PC-9 (cell line): ENCODE data around the gene CPSF4L. TPM values are rescaled to one million over a fixed set of nuclear protein-coding genes. Genes with fewer than 3 reads are reported as not detected.
"Not testable (repeated sequence)": the region's sequence is repeated elsewhere in the genome, so short reads cannot be mapped to it uniquely, and the experiment has no call there.

Source experiments
- Bru-seq: library from RNA; stranded (reverse); fragments of 400-500 nt; gene quantifications from one replicate; lab custom pipeline; 2021; lab: Mats Ljungman, UMichigan
- BruChase-seq, 2 experiments: library from RNA; stranded (reverse); fragments of 400-500 nt; gene quantifications; one replicate each; lab custom pipeline; 2021; lab: Mats Ljungman, UMichigan
- BruUV-seq: library from RNA; stranded (reverse); fragments of 400-500 nt; replicated peaks from 2 replicates; lab custom pipeline; 2021; lab: Mats Ljungman, UMichigan
- CTCF ChIA-PET: fragments of 300-600 bp; sonication (Branson Sonifier 250); formaldehyde crosslinking; loops from one replicate; lab custom pipeline; 2022; ENCODE audit warnings: antibody characterized with exemption; lab: Charles Lee
- POLR2A ChIA-PET: fragments of 300-600 bp; sonication (Branson Sonifier 250); formaldehyde crosslinking; loops from one replicate; lab custom pipeline; 2022; ENCODE audit warnings: antibody characterized with exemption; ENCODE audit not compliant: unreplicated experiment; lab: Charles Lee
- DNase-seq, 2 experiments: peaks; one replicate each; pipeline versions ENCODE4 v3.0.0 to v3.0.0-alpha.2; 2015 to 2022; ENCODE audit warnings: mixed read lengths in 1 of 2
- H2AFZ ChIP-seq: fragments of 200-600 bp; sonication (generic); 2 replicates; pipeline ENCODE4 v1.8.1; 2017; ENCODE audit warnings: antibody characterized with exemption
- H3F3A ChIP-seq: fragments of 200-600 bp; sonication (generic); 2 replicates; pipeline ENCODE4 v1.8.1; 2017; ENCODE audit warnings: antibody characterized with exemption, mild to moderate bottlenecking, low read depth; ENCODE audit not compliant: insufficient read depth
- H3K27ac ChIP-seq: fragments of 200-600 bp; sonication (generic); 2 replicates; pipeline ENCODE4 v1.6.1; 2016; ENCODE audit warnings: mixed run types
- H3K27me3 ChIP-seq: fragments of 200-600 bp; sonication (generic); 2 replicates; pipeline ENCODE4 v1.6.1; 2016; ENCODE audit warnings: low read depth, mixed run types; ENCODE audit not compliant: insufficient read depth
- H3K36me3 ChIP-seq: fragments of 200-600 bp; sonication (generic); 2 replicates; pipeline ENCODE4 v1.6.1; 2016; ENCODE audit warnings: low read depth, mixed run types
- H3K4me1 ChIP-seq: fragments of 200-600 bp; sonication (generic); replicated peaks from 2 replicates; pipeline ENCODE4 v1.6.1; 2016; ENCODE audit warnings: mixed run types; ENCODE audit not compliant: insufficient read depth
- H3K4me2 ChIP-seq: fragments of 200-600 bp; sonication (generic); 2 replicates; pipeline ENCODE4 v1.6.1; 2017; ENCODE audit warnings: mixed run types
- H3K4me3 ChIP-seq: fragments of 200-600 bp; sonication (generic); 2 replicates; pipeline ENCODE4 v1.6.1; 2016; ENCODE audit warnings: mixed run types
- H3K79me2 ChIP-seq: fragments of 200-600 bp; sonication (generic); 2 replicates; pipeline ENCODE4 v1.6.1; 2017; ENCODE audit warnings: low read depth, mixed run types
- H3K9me2 ChIP-seq: fragments of 200-600 bp; sonication (generic); 2 replicates; pipeline ENCODE4 v1.8.1; 2017; ENCODE audit warnings: mild to moderate bottlenecking; ENCODE audit not compliant: insufficient read depth
- H3K9me3 ChIP-seq: fragments of 200-600 bp; sonication (generic); 2 replicates; pipeline ENCODE4 v1.8.1; 2016; ENCODE audit warnings: low read depth; ENCODE audit not compliant: insufficient read depth
- H4K20me1 ChIP-seq: fragments of 200-600 bp; sonication (generic); 2 replicates; pipeline ENCODE4 v1.8.1; 2017; ENCODE audit not compliant: insufficient read depth
- EZH2 ChIP-seq: fragments of 200-600 bp; sonication (generic); IDR thresholded peaks from 2 replicates; pipeline ENCODE4 v1.8.0; 2017; ENCODE audit warnings: antibody characterized with exemption, low read depth
- intact Hi-C: fragments of 100-400 bp; cut with micrococcal nuclease; formaldehyde crosslinking; loops from one replicate; pipeline ENCODE4 v1.10.0; 2022; ENCODE audit not compliant: unreplicated experiment
- long read RNA-seq: library from polyadenylated mRNA; stranded (forward); transcript quantifications from one replicate; pipeline ENCODE4 v2.0.0, GENCODE V29; 2022
- total RNA-seq: library from RNA; stranded (reverse); gene quantifications from 2 replicates; pipeline ENCODE4 v1.2.3, GENCODE V29; 2021
- TF ChIP-seq, protein P1 (sequence below): fragments of 200-600 bp; sonication (generic); conservative IDR thresholded peaks from 2 replicates; pipeline ENCODE4 v1.6.1; 2017; ENCODE audit warnings: mixed run types, antibody characterized with exemption, mild to moderate bottlenecking, moderate library complexity

The CPSF4L gene, protein sequence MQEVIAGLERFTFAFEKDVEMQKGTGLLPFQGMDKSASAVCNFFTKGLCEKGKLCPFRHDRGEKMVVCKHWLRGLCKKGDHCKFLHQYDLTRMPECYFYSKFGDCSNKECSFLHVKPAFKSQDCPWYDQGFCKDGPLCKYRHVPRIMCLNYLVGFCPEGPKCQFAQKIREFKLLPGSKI
- total RNA-seq: 0.52 TPM in 1 of 2 replicates, not detected in the other
- percentile 24 among the genes with signal in this experiment for Bru-seq, nascent RNA
- percentile 41 among the genes with signal in this experiment for BruChase-seq, experiment 1, labeled RNA remaining after a 2-hour chase
- BruChase-seq, experiment 2, labeled RNA remaining after a 6-hour chase: percentile 28 among the genes with signal in this experiment
- long read RNA-seq: 0 reads

DNA sequence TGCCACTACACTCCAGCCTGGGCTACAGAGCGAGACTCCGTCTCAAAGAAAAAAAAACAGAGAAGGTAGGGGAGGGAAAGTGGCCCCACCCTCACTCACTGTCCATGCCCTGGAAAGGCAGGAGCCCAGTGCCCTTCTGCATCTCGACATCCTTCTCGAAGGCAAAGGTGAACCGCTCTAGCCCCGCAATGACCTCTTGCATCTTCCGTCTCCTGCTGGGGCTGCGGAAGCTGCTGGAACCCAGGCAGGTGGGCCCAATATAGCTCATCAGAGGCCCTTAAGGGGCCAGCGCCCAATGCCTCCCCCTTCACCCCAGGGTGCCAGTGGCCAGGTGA, at the start of gene CPSF4L:
TSS of gene CPSF4L (minus strand) at position 264 of the 335 bp plus-strand sequence. CDS start at position 202, 62 bp downstream.
- H3F3A ChIP-seq: no peaks in the 10 kb centered on the region
- no peak within 1 kb of the TSS for H2AFZ ChIP-seq
- no peak for DNase-seq
- CTCF ChIA-PET: no interaction called here
- intact Hi-C loops: no loop called here
- no peak within 1 kb of the TSS for H3K4me3 ChIP-seq
- no TSS peak for BruUV-seq
- no peaks in the 10 kb centered on the region for H3K27me3 ChIP-seq
- no peaks in the 10 kb centered on the region for H3K9me3 ChIP-seq
- H3K36me3 ChIP-seq: no peaks in the 10 kb centered on the region
- H3K4me2 ChIP-seq: no peak within 1 kb of the TSS
- H3K4me1 ChIP-seq: no peaks in the 10 kb centered on the region
- no peak within 1 kb of the TSS for H3K27ac ChIP-seq
- H3K9me2 ChIP-seq: no peaks in the 10 kb centered on the region
- no peak for TF ChIP-seq EZH2
- TF ChIP-seq, protein P1, sequence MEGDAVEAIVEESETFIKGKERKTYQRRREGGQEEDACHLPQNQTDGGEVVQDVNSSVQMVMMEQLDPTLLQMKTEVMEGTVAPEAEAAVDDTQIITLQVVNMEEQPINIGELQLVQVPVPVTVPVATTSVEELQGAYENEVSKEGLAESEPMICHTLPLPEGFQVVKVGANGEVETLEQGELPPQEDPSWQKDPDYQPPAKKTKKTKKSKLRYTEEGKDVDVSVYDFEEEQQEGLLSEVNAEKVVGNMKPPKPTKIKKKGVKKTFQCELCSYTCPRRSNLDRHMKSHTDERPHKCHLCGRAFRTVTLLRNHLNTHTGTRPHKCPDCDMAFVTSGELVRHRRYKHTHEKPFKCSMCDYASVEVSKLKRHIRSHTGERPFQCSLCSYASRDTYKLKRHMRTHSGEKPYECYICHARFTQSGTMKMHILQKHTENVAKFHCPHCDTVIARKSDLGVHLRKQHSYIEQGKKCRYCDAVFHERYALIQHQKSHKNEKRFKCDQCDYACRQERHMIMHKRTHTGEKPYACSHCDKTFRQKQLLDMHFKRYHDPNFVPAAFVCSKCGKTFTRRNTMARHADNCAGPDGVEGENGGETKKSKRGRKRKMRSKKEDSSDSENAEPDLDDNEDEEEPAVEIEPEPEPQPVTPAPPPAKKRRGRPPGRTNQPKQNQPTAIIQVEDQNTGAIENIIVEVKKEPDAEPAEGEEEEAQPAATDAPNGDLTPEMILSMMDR: no peak
- POLR2A ChIA-PET: interaction anchor here (0.5 to 0.6 kb wide), 2 partner anchors 49 to 96 kb away, joined by 3 to 5 read pairs; no protein-coding TSS in a partner anchor
- no peaks in the 10 kb centered on the region for H3K79me2 ChIP-seq
- no peaks in the 10 kb centered on the region for H4K20me1 ChIP-seq

- Histone ChIP-seq H2AFZ (peak overlapping the region; percentile 84), H3K79me2 (peaks cover 51% of the 10 kb centered on the region), H3K9me2 (no peaks in the 10 kb centered on the region), H3K4me3 (peak overlapping the region; percentile 93), H3K27ac (peak overlapping the region; percentile 84), H3K9me3 (no peaks in the 10 kb centered on the region), H3K36me3 (peaks cover 5% of the 10 kb centered on the region; the same call in 1 of the 2 replicates), H3K4me1 (peaks cover 39% of the 10 kb centered on the region), H3F3A (peaks cover 34% of the 10 kb centered on the region), H4K20me1 (peaks cover 3% of the 10 kb centered on the region; the same call in 1 of the 2 replicates), H3K4me2 (peak overlapping the region; percentile 90), H3K27me3 (no peaks in the 10 kb centered on the region)
- BruUV-seq: TSS peak; percentile 16
- no peak for DNase-seq
- TF ChIP-seq, protein P1: no peak
- TF ChIP-seq EZH2: no peak
- POLR2A ChIA-PET: no interaction called here
- intact Hi-C loops: loop anchor here (1.0 to 5.0 kb wide), 2 partner anchors 43 to 584 kb away; no protein-coding TSS in a partner anchor
- CTCF ChIA-PET: interaction anchor here (0.8 to 1.0 kb wide), 2 partner anchors 48 to 59 kb away, joined by 3 read pairs; no protein-coding TSS in a partner anchor
Observed at GRCh38 chr17:73311428-73311780, 49.7 kb upstream of the CPSF4L start.

DNA sequence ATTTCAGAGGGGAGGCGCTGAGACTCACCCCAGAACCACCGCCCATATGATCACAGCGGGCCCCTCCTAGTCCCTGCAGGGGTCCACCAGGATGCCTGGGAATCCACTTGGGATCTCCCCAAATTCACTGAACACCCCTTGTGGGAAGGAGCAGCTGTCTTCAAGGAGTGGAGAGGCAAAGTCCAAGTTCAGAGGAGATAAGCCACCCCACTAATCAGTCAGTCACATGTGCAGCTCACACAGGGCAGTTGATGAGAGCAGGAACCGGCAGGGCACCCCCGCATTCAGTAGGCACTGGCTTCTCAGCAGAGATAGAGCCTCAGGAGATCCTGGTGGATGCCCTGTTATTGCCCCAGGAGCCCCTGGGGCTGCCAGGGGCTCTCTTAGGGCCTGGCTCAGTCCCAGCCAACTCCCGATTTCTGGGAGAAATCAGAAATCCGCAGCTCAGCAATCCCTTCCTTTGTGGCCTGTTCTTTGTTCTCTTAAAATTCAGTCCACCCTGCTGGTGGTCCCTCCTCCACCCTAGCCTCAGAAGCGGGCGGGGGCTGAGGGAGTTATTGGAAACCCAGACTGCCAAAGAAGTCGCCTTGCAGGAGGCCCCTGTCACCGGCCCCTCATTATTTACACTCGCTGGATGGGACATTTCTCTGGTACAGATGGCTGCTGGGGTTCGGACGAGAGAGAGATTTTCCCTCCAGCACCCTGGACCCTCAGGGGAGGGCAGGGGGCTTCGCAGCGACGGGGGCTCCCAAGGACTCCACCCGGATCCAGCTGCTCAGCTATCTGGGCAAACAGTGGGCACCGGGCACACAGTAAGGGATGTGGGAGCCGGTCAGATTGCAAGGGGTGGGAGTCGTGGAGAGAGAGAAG, 48.3 kb upstream of the CPSF4L start:
- H3K79me2 ChIP-seq: peaks cover 66% of the 10 kb centered on the region
- H3K4me2 ChIP-seq: peak overlapping the region; percentile 90
- H2AFZ ChIP-seq: no peak overlapping the region
- H3F3A ChIP-seq: peaks cover 39% of the 10 kb centered on the region
- no peaks in the 10 kb centered on the region for H3K9me3 ChIP-seq
- intact Hi-C loops: loop anchor here (2.0 to 5.0 kb wide), 2 partner anchors 31 to 583 kb away; no protein-coding TSS in a partner anchor
- ChIA-PET CTCF (interaction anchor here (0.6 to 1.0 kb wide), 3 partner anchors 11 to 1887 kb away, joined by 3 to 5 read pairs (median 3); no protein-coding TSS in a partner anchor), POLR2A (interaction anchor here (0.6 to 1.3 kb wide), 3 partner anchors 16 to 50 kb away, joined by 3 to 7 read pairs (median 7); no protein-coding TSS in a partner anchor)
- H3K27ac ChIP-seq: peak overlapping the region; percentile 84
- H3K36me3 ChIP-seq: peaks cover 13% of the 10 kb centered on the region; the same call in 1 of the 2 replicates
- TSS peak; percentile 22 for BruUV-seq
- H3K4me1 ChIP-seq: peaks cover 53% of the 10 kb centered on the region
- no peak for DNase-seq
- no peaks in the 10 kb centered on the region for H3K27me3 ChIP-seq
- TF ChIP-seq EZH2: no peak
- TF ChIP-seq, protein P1: no peak
- peaks cover 5% of the 10 kb centered on the region; the same call in 1 of the 2 replicates for H4K20me1 ChIP-seq
- peak overlapping the region; percentile 93 for H3K4me3 ChIP-seq
- no peaks in the 10 kb centered on the region for H3K9me2 ChIP-seq

DNA sequence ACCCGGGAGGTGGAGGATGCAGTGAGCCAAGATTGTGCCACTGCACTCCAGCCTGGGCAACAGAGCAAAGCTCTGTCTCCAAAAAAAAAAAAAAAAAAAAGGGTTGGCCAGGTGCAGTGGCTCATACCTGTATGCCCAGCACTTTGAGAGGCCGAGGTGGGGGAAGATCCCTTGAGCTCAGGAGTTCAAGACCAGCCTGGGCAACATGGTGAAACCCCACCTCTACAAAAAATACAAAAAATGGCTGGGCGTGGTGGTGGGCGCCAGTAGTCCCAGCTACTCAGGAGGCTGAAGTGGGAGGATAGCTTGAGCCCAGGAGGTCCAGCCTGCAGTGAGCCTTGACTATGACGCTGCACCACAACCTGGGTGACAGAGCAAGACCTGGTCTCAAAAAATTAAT, 47.3 kb upstream of the CPSF4L start:
- H3K4me1 ChIP-seq: peaks cover 61% of the 10 kb centered on the region
- peaks cover 39% of the 10 kb centered on the region for H3F3A ChIP-seq
- H3K36me3 ChIP-seq: peaks cover 13% of the 10 kb centered on the region; the same call in 1 of the 2 replicates
- H3K4me2 ChIP-seq: peak overlapping the region; percentile 90
- CTCF ChIA-PET: interaction anchor here (0.6 kb wide), 1 partner anchor 581 kb away, joined by 17 read pairs; no protein-coding TSS in a partner anchor
- H3K79me2 ChIP-seq: peaks cover 76% of the 10 kb centered on the region
- H4K20me1 ChIP-seq, H3K9me3 ChIP-seq, BruUV-seq, H3K9me2 ChIP-seq, H3K27me3 ChIP-seq, H2AFZ ChIP-seq, DNase-seq: not testable (repeated sequence)
- H3K27ac ChIP-seq: peak overlapping the region; percentile 84
- H3K4me3 ChIP-seq: peak overlapping the region; percentile 93; the same call in 1 of the 2 replicates
- intact Hi-C loops: loop anchor here (1.0 to 2.0 kb wide), 4 partner anchors 16 to 61 kb away; no protein-coding TSS in a partner anchor
- POLR2A ChIA-PET: interaction anchor here (0.6 to 1.3 kb wide), 3 partner anchors 17 to 1569 kb away, joined by 3 to 7 read pairs (median 3); no protein-coding TSS in a partner anchor
